GM12864 (cell line): ENCODE data around the gene TRHDE.

ENCODE experiments used
- DNase-seq: peaks from one replicate; pipeline ENCODE4 v3.0.0-alpha.2; 2011; ENCODE audit warnings: low read depth
- H3K4me3 ChIP-seq: 2 replicates; pipeline ENCODE4 v1.5.1; 2011; ENCODE audit warnings: mild to moderate bottlenecking, low read depth, low read length, control low read depth
- TF ChIP-seq, protein P1 (sequence below): IDR thresholded peaks from 2 replicates; pipeline ENCODE4 v1.5.1; 2011; ENCODE audit warnings: low read depth, mild to moderate bottlenecking, moderate library complexity, low read length, control low read depth, inconsistent platforms; ENCODE audit errors: missing control alignments

Gene TRHDE

GRCh38 chr12:72453550-72453949 lies 181.4 kb downstream of the TRHDE start:
- TF ChIP-seq, protein P1, sequence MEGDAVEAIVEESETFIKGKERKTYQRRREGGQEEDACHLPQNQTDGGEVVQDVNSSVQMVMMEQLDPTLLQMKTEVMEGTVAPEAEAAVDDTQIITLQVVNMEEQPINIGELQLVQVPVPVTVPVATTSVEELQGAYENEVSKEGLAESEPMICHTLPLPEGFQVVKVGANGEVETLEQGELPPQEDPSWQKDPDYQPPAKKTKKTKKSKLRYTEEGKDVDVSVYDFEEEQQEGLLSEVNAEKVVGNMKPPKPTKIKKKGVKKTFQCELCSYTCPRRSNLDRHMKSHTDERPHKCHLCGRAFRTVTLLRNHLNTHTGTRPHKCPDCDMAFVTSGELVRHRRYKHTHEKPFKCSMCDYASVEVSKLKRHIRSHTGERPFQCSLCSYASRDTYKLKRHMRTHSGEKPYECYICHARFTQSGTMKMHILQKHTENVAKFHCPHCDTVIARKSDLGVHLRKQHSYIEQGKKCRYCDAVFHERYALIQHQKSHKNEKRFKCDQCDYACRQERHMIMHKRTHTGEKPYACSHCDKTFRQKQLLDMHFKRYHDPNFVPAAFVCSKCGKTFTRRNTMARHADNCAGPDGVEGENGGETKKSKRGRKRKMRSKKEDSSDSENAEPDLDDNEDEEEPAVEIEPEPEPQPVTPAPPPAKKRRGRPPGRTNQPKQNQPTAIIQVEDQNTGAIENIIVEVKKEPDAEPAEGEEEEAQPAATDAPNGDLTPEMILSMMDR, result no peak
- no peak overlapping the region for H3K4me3 ChIP-seq
- no peak for DNase-seq

- no peak for DNase-seq
- TF ChIP-seq, protein P1, result no peak
- no peak overlapping the region for H3K4me3 ChIP-seq
Observed at GRCh38 chr12:72464471-72464870, 192.3 kb downstream of the TRHDE start.

- no peak overlapping the region for H3K4me3 ChIP-seq
- DNase-seq, result no peak
- TF ChIP-seq, protein P1, result no peak
Observed at GRCh38 chr12:72465155-72465554, 193.0 kb downstream of the TRHDE start.

GRCh38 chr12:72465940-72466630 lies 193.9 kb downstream of the TRHDE start:
- no peak overlapping the region for H3K4me3 ChIP-seq
- DNase-seq, result no peak
- TF ChIP-seq, protein P1, result no peak

GRCh38 chr12:72467985-72468384 lies 195.8 kb downstream of the TRHDE start:
- TF ChIP-seq, protein P1, result no peak
- H3K4me3 ChIP-seq, result no peak overlapping the region
- DNase-seq, result no peak

- TF ChIP-seq, protein P1, result no peak
- DNase-seq, result no peak
- H3K4me3 ChIP-seq, result no peak overlapping the region
Observed at GRCh38 chr12:72468505-72468904, 196.3 kb downstream of the TRHDE start.

DNA sequence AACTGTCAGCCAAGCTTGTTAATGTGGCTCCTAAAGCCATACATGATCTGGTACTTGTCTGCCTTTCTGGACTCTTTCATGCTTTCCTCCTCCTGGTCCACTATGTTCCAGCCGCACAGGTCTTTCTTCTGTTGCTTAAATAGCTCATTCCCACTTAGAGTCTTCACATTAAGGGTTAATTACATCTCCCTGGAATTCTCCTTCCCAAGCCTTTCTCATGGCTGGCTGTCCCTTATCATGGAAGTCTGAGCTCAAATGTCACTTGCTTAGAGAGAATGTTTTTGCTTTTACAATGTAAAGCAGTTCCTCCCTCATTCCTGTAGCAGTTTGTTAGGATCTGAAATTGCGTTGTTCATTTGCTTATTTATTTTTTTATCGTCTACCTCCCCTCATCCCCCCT lies 199.6 kb downstream of the TRHDE start:
- TF ChIP-seq, protein P1, result no peak
- no peak overlapping the region for H3K4me3 ChIP-seq
- no peak for DNase-seq
